T-helper 1 cell (primary cell): ENCODE data around the gene POMGNT1.

Experiments
- DNase-seq, 5 donors: peaks; one replicate each; pipeline ENCODE4 v3.0.0-alpha.2; 2012 to 2020

Gene POMGNT1

GRCh38 chr1:46206399-46206798, 8.2 kb upstream of the POMGNT1 start:
- no peak for DNase-seq

- no peak for DNase-seq
Observed at GRCh38 chr1:46205791-46206190, 7.6 kb upstream of the POMGNT1 start.

- no peak for DNase-seq
Observed at GRCh38 chr1:46205141-46205540, 6.9 kb upstream of the POMGNT1 start.

- DNase-seq = no peak
Observed at GRCh38 chr1:46204406-46204742, 6.1 kb upstream of the POMGNT1 start.

- no peak for DNase-seq
Observed at GRCh38 chr1:46203738-46204405, 5.6 kb upstream of the POMGNT1 start.

GRCh38 chr1:46199233-46199749, 1.1 kb upstream of the POMGNT1 start:
- DNase-seq = no peak

- DNase-seq = no peak
Observed at GRCh38 chr1:46197560-46197963, 672 bp downstream of the POMGNT1 start.

GRCh38 chr1:46196609-46197008, 1.6 kb downstream of the POMGNT1 start:
- DNase-seq = no peak

GRCh38 chr1:46194641-46195193, 3.5 kb downstream of the POMGNT1 start:
- no peak for DNase-seq

GRCh38 chr1:46193984-46194570, 4.2 kb downstream of the POMGNT1 start:
- no peak for DNase-seq

GRCh38 chr1:46193285-46193684, 4.9 kb downstream of the POMGNT1 start:
- no peak for DNase-seq

GRCh38 chr1:46192171-46192570, 6.1 kb downstream of the POMGNT1 start:
- DNase-seq = no peak

GRCh38 chr1:46191033-46191701, 7.1 kb downstream of the POMGNT1 start:
- DNase-seq = no peak

- no peak for DNase-seq
Observed at GRCh38 chr1:46190539-46190938, 7.7 kb downstream of the POMGNT1 start.

- DNase-seq = no peak
Observed at GRCh38 chr1:46188295-46189030, 9.8 kb downstream of the POMGNT1 start.

GRCh38 chr1:46187106-46187869, 10.9 kb downstream of the POMGNT1 start:
- DNase-seq = no peak

- DNase-seq = no peak
Observed at GRCh38 chr1:46186076-46186475, 12.2 kb downstream of the POMGNT1 start.

GRCh38 chr1:46184920-46185658, 13.1 kb downstream of the POMGNT1 start:
- no peak for DNase-seq

GRCh38 chr1:46183926-46184557, 14.2 kb downstream of the POMGNT1 start:
- DNase-seq = no peak

GRCh38 chr1:46183079-46183847, 15.0 kb downstream of the POMGNT1 start:
- DNase-seq = no peak
